Lung (tissue), 13 donors: ENCODE results near the gene LCA5L. TPM values are rescaled to one million over a fixed set of nuclear protein-coding genes. Genes with fewer than 3 reads are reported as not detected.

Experiments
- ATAC-seq: fragments of 200-7000 bp; cut with Tn5 transposase; one replicate; pipeline ENCODE4 v1.9.1; 2020; ENCODE audit warnings: moderate number of reproducible peaks; ENCODE audit not compliant: insufficient read depth, low FRiP score
- DNase-seq, 3 donors: peaks; one replicate each; pipeline ENCODE4 v3.0.0-alpha.2; 2013 to 2017
- H3K27ac ChIP-seq, 2 donors: one replicate each; pipeline ENCODE4 v1.5.1; 2013; ENCODE audit warnings: mild to moderate bottlenecking in 2 of 2, moderate library complexity in 2 of 2, control low read depth in 1 of 2, inconsistent platforms in 1 of 2, low read depth in 1 of 2, low read length in 1 of 2
- H3K27me3 ChIP-seq, 3 donors: one replicate each; pipeline ENCODE4 v1.5.1; 2013; ENCODE audit warnings: low read length in 2 of 3; ENCODE audit not compliant: control insufficient read depth in 3 of 3, insufficient read depth in 3 of 3
- H3K36me3 ChIP-seq, 4 donors: one replicate each; pipeline ENCODE4 v1.5.1; 2013; ENCODE audit warnings: low read length in 4 of 4, mild to moderate bottlenecking in 1 of 4, moderate library complexity in 1 of 4; ENCODE audit not compliant: control insufficient read depth in 4 of 4, insufficient read depth in 4 of 4
- H3K4me1 ChIP-seq, 5 donors: one replicate each; pipeline ENCODE4 v1.5.1; 2013; ENCODE audit warnings: low read length in 5 of 5, mild to moderate bottlenecking in 2 of 5, moderate library complexity in 1 of 5; ENCODE audit not compliant: control insufficient read depth in 5 of 5, insufficient read depth in 5 of 5
- H3K4me3 ChIP-seq: one replicate; pipeline ENCODE4 v1.5.1; 2013; ENCODE audit warnings: mild to moderate bottlenecking, control low read depth, moderate library complexity
- H3K9ac ChIP-seq, 2 donors: one replicate each; pipeline ENCODE4 v1.5.1; 2013; ENCODE audit warnings: low read length in 2 of 2, control low read depth in 1 of 2; ENCODE audit not compliant: insufficient read depth in 1 of 2
- H3K9me3 ChIP-seq, 4 donors: one replicate each; pipeline ENCODE4 v1.5.1; 2013; ENCODE audit warnings: low read length in 3 of 4, mild to moderate bottlenecking in 1 of 4, moderate library complexity in 1 of 4; ENCODE audit not compliant: control insufficient read depth in 4 of 4, insufficient read depth in 3 of 4
- WGBS, 2 donors: extraction: QIAGEN DNeasy Blood & Tissue Kit; methylation state at CpG; one replicate each; pipeline ENCODE4 v1.1.7; 2013; 5-methylcytosine and 5-hydroxymethylcytosine counted together
- polyA plus RNA-seq, 2 donors: library from polyadenylated mRNA; stranded (reverse); fragments of 200-250 nt; gene quantifications; one replicate each; pipeline ENCODE4 v1.2.1, GENCODE V29; 2013
- small RNA-seq: library from RNA; depleted of rRNA; stranded (forward); fragments of <200 nt; gene quantifications from one replicate; pipeline ENCODE3, GENCODE V24; 2014; ENCODE audit warnings: low replicate concordance
- total RNA-seq, 2 donors: library from RNA; depleted of rRNA in 1 of 2; stranded (reverse); fragments of >200 nt in 1 of 2; gene quantifications; one replicate each; pipeline ENCODE4 v1.2.1, GENCODE V29; 2014 to 2021
- TF ChIP-seq, protein P1 (sequence below): IDR thresholded peaks from 2 replicates; pipeline ENCODE4 v1.5.1; 2012; ENCODE audit warnings: mild to moderate bottlenecking; ENCODE audit errors: control extremely low read depth, extremely low read depth
- donor health status: control.
- donor health status: control.
- donor health status: Bipolar disorder and iron deficiency.
- donor health status: healthy.
- donor health status: DM: yes; HTN: yes; CAD: no.

The LCA5L gene
- total and polyA plus RNA-seq, 4 donors, result 2.4 to 6.5 (median 3.7) TPM

DNA sequence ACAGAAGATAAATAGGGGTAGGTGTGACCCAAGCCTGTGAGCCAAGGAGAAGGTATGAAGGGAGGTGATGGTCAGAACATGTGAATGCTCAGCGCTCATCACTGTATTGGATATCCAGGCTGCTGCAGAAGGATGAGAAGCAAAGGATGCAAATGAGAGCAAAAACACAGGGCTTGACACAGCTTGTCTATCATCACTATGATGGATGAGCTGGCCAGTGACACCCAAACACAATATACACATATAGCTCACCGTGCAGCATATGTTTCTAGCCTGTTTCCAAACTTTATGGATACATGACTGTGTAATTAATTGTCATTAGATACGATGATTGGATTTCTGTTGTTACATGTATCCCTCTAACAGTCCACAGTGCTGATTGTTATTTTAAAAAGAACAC lies 82.8 kb downstream of the LCA5L start:
- WGBS, 2 donors, result 81 to 92% methylated on average over 3 of the region's 3 CpGs
- ATAC-seq, result no peak
- TF ChIP-seq, protein P1, sequence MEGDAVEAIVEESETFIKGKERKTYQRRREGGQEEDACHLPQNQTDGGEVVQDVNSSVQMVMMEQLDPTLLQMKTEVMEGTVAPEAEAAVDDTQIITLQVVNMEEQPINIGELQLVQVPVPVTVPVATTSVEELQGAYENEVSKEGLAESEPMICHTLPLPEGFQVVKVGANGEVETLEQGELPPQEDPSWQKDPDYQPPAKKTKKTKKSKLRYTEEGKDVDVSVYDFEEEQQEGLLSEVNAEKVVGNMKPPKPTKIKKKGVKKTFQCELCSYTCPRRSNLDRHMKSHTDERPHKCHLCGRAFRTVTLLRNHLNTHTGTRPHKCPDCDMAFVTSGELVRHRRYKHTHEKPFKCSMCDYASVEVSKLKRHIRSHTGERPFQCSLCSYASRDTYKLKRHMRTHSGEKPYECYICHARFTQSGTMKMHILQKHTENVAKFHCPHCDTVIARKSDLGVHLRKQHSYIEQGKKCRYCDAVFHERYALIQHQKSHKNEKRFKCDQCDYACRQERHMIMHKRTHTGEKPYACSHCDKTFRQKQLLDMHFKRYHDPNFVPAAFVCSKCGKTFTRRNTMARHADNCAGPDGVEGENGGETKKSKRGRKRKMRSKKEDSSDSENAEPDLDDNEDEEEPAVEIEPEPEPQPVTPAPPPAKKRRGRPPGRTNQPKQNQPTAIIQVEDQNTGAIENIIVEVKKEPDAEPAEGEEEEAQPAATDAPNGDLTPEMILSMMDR, result no peak

DNA sequence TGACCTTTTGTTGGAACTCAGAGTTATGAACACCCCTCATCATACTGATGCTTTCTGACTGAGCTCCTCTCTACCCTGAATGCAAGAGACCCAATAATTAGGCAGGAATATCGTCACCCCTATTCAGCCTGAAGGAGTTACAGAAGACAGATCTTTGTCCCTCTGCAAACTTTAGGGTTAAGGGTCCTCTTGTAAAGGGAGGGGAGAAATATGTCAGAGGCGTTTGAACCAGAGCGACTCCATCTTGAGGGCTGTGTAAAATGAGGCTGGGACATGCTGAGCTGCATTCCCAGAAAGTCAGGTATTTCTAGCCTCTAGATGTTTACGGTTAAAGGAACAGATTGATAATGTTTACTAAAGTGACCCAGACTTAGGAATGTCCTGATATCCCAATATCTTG lies 86.2 kb downstream of the LCA5L start:
- TF ChIP-seq, protein P1, result no peak
- no peak for ATAC-seq
- Histone ChIP-seq H3K36me3 (no peaks in the 10 kb centered on the region), H3K4me1 (no peaks in the 10 kb centered on the region), H3K9me3 (peaks cover 0 to 2% (median 0%) of the 10 kb centered on the region in 4 donors), H3K9ac (no peak overlapping the region), H3K27ac (no peak overlapping the region), H3K27me3 (no peaks in the 10 kb centered on the region), H3K4me3 (no peak overlapping the region)
- 76 to 93% methylated on average over 4 of the region's 4 CpGs for WGBS, 2 donors
- no peak for DNase-seq

More for the DNA sequence above, 82.8 kb downstream of the LCA5L start:
- Histone ChIP-seq H3K27me3 (no peaks in the 10 kb centered on the region), H3K9me3 (peaks cover 0 to 2% (median 0%) of the 10 kb centered on the region in 4 donors), H3K4me1 (no peaks in the 10 kb centered on the region), H3K36me3 (no peaks in the 10 kb centered on the region), H3K4me3 (no peak overlapping the region), H3K9ac (no peak overlapping the region), H3K27ac (no peak overlapping the region)
- no peak for DNase-seq

Small RNA genes lying within 50 kb of the gene (small RNA-seq; reads per million reads assigned to genes)
- gene MIR6508, result 0.12 reads per million

Other genes with a start within 250 kb of the LCA5L start
- 100 to 1,000 TPM in 1 of 2 donors, 10 to 100 TPM in 1; 30.7 to 145 TPM for gene BRWD1, start 132.1 kb downstream of the LCA5L start, total RNA-seq
- gene BRWD1, start 132.1 kb downstream of the LCA5L start, polyA plus RNA-seq, result 1 to 10 TPM; 9.5 to 9.6 TPM
- 100 to 1,000 TPM; 179 to 375 TPM for gene HMGN1, start 96.7 kb downstream of the LCA5L start, total RNA-seq
- gene HMGN1, start 96.7 kb downstream of the LCA5L start, polyA plus RNA-seq, result 100 to 1,000 TPM; 124 to 153 TPM
- 1 to 10 TPM in 1 of 2 donors, not detected in 1; 3.2 TPM for gene SH3BGR, start 6.2 kb upstream of the LCA5L start, total RNA-seq
- gene SH3BGR, start 6.2 kb upstream of the LCA5L start, polyA plus RNA-seq, result 1 to 10 TPM; 1.2 to 8.9 TPM
- 1 to 10 TPM in 1 of 2 donors, under 1 TPM in 1; 0.94 to 1.1 TPM for gene B3GALT5, start 167.2 kb upstream of the LCA5L start, total RNA-seq
- gene B3GALT5, start 167.2 kb upstream of the LCA5L start, polyA plus RNA-seq, result under 1 TPM; 0.02 to 0.06 TPM